OCI-LY1 (cell line): ENCODE results near the gene ABCB9.

Source experiments
- EZH2 ChIP-seq: fragments of 200-600 bp; sonication (generic), shearing (Covaris generic); IDR thresholded peaks from 2 replicates; pipeline ENCODE4 v1.8.0; 2017; ENCODE audit warnings: borderline replicate concordance, mixed run types, mild to moderate bottlenecking, antibody characterized with exemption, low read length, moderate library complexity, mixed read lengths
- TF ChIP-seq, protein P1 (sequence below): fragments of 200-600 bp; sonication (generic), shearing (Covaris generic); IDR thresholded peaks from 2 replicates; pipeline ENCODE4 v1.5.1; 2017; ENCODE audit warnings: mild to moderate bottlenecking, antibody characterized with exemption, low read length, moderate library complexity, mixed read lengths

DNA sequence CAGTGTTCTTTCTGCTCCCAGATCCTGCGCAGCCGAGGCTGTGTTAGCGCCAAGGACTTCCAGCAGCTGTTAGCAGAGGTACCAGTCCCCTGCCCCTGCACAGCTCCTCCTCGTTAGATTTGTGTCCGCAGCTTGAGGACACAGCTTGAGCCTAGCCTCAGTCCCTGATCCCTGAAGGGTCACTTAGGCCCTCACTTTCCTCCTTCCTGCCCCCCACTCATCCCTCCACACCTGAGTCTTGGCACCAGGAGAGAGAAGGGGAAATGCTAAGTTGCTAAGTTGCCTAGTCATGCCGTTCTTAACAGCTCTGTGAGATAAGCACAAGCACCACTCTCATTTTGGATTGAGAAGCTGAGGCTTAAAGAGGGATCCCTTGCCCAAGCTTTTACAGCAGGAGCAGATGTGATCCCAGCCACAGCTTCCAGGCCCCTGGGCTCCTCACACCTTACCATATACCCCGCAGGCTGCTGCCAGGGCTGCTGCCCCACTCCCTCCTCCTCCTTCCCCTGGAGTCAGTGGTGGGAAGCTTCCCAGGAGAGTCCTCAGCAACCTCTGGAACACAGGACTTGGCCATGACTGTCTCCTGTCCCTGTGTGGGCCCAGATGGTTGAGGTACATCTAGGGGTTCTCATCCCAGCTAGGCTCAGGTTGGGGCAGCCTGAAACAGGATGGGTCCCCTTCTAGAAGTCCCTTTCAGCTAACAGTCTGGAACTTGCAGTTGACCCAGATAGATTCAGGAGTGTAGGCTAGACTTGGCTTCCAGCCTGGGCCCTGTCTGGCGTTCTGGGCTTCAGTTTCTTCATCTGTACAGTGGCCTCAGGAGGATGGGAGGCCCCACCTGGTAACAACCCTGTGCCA, 9.8 kb upstream of the ABCB9 start:
- TF ChIP-seq, protein P1, sequence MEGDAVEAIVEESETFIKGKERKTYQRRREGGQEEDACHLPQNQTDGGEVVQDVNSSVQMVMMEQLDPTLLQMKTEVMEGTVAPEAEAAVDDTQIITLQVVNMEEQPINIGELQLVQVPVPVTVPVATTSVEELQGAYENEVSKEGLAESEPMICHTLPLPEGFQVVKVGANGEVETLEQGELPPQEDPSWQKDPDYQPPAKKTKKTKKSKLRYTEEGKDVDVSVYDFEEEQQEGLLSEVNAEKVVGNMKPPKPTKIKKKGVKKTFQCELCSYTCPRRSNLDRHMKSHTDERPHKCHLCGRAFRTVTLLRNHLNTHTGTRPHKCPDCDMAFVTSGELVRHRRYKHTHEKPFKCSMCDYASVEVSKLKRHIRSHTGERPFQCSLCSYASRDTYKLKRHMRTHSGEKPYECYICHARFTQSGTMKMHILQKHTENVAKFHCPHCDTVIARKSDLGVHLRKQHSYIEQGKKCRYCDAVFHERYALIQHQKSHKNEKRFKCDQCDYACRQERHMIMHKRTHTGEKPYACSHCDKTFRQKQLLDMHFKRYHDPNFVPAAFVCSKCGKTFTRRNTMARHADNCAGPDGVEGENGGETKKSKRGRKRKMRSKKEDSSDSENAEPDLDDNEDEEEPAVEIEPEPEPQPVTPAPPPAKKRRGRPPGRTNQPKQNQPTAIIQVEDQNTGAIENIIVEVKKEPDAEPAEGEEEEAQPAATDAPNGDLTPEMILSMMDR, result no peak
- TF ChIP-seq EZH2, result no peak
